Stimulated activated CD8-positive, alpha-beta memory T cell treated with anti-CD3 and anti-CD28 coated beads, Interleukin-12 subunit alpha, Interleukin-12 subunit beta, amount 100 ng/mL, for 24 hours (primary cell): ENCODE results near the gene MED28.

Source experiments
- DNase-seq: peaks from one replicate; pipeline ENCODE4 v3.0.0-alpha.2; 2020; ENCODE audit errors: extremely low read depth

Gene MED28

GRCh38 chr4:17665852-17666251 lies 51.4 kb downstream of the MED28 start:
- DNase-seq: no peak

- DNase-seq: no peak
These were observed 52.8 kb downstream of the MED28 start for GRCh38 chr4:17667253-17667652.

- DNase-seq: no peak
These were observed 53.3 kb downstream of the MED28 start for GRCh38 chr4:17667653-17668201.

- no peak for DNase-seq
These were observed 56.0 kb downstream of the MED28 start for GRCh38 chr4:17670423-17670822.

- no peak for DNase-seq
These were observed 66.3 kb downstream of the MED28 start for GRCh38 chr4:17680559-17681280.

- DNase-seq: no peak
These were observed 67.1 kb downstream of the MED28 start for GRCh38 chr4:17681281-17682221.

DNA sequence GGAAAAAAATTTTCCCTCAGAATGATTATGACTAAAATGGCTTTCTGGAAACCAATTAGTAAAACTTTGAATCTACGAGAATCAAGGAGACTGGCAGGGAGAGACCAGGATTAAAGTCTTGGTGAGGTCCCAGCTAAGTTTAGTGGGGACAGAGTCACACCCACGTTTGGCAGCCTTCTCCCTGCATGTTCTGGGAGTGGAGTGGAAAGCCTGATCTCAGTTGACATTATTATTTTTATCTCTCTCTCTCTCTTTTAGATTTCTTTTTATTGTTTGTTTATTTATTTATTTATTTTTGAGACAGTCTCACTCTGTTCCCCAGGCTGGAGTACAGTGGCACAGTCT lies 67.8 kb downstream of the MED28 start:
- DNase-seq: no peak
